Measurements from ENCODE around the gene PCDHGA6.
A peak's percentile ranks its signal among the peaks of the same experiment; 100 is the strongest.

PCDHGA6 gene

DNA sequence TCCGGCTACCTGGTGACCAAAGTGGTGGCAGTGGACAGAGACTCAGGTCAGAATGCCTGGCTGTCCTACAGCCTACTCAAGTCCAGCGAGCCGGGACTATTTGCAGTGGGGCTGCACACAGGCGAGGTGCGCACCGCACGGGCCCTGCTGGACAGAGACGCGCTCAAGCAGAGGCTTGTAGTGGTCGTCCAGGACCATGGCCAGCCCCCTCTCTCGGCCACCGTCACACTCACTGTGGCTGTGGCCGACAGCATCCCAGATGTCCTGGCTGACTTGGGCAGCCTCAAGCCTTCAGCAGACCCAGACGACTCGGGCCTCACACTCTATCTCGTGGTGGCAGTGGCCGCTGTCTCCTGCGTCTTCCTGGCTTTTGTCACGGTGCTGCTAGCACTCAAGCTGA lies 16.7 kb upstream of the PCDHGA6 start:
- TF ChIP-seq POLR2A (IDR thresholded peaks at IDR 0.05; ENCODE audit: low read depth, low read length) (no peak), POU2F2 (IDR thresholded peaks at IDR 0.05; ENCODE audit: low read depth, low read length) (no peak), SPI1 (IDR thresholded peaks at IDR 0.05; ENCODE audit: low read depth, low read length) (no peak), TAF1 (IDR thresholded peaks at IDR 0.05; ENCODE audit: low read depth, low read length) (no peak), PAX5 (IDR thresholded peaks at IDR 0.05; ENCODE audit: insufficient read depth, low read length, severe bottlenecking) (no peak), POLR2AphosphoS5 (IDR thresholded peaks at IDR 0.05; ENCODE audit: low read depth, low read length) (no peak)
- DNase-seq (ENCODE audit: insufficient read length, low spot score): no peak
- no peak for FAIRE-seq

DNA sequence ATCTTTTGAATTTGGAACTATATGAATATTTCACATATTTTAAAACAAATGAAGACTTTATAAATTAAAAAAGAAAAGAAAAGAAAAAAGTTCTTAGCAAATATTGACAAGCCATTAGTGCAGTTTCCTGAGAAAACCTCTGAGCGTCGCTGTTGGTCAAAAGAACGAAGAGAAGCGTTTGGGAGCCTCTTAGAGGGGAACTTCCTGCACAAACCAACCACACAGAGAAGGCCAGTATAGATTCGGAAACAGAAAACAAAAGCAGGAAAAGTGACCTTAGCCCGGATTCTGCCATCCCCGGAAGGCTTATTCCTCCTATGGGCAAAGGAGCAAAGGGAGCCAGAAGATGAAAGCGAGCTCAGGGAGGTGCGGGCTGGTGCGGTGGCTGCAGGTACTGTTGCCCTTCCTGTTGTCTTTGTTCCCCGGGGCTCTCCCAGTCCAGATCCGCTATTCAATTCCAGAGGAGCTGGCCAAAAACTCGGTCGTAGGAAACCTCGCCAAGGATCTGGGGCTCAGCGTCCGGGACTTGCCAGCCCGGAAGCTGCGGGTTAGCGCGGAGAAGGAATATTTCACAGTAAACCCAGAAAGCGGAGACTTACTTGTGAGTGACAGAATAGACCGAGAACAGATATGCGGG lies 13.8 kb upstream of the PCDHGA6 start, which contains the start of gene PCDHGB2:
TSS of gene PCDHGB2 (plus strand) at position 205 of the 637 bp plus-strand sequence. CDS start at position 347, 142 bp downstream.
- TF ChIP-seq POLR2AphosphoS5 (IDR thresholded peaks at IDR 0.05; ENCODE audit: low read depth, low read length): no peak
- TF ChIP-seq SPI1 (IDR thresholded peaks at IDR 0.05; ENCODE audit: low read depth, low read length): no peak
- no peak for TF ChIP-seq POLR2A (IDR thresholded peaks at IDR 0.05; ENCODE audit: low read depth, low read length)
- no peak for TF ChIP-seq TAF1 (IDR thresholded peaks at IDR 0.05; ENCODE audit: low read depth, low read length)
- no peak for TF ChIP-seq POU2F2 (IDR thresholded peaks at IDR 0.05; ENCODE audit: low read depth, low read length)
- peak; percentile 16 for FAIRE-seq
- peak; percentile 42 for DNase-seq (ENCODE audit: insufficient read length, low spot score)

DNA sequence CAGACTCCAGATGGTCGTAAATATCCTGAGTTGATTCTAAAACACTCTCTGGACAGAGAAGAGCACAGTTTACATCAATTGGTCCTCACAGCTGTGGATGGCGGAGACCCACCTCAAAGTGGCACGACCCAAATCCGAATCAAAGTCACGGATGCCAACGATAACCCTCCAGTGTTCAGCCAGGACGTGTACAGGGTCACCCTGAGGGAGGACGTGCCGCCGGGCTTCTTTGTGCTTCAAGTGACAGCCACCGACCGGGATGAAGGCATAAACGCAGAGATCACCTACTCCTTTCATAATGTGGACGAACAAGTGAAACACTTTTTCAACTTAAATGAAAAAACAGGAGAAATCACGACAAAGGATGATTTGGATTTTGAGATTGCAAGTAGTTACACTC lies 13.0 kb upstream of the PCDHGA6 start:
- no peak for FAIRE-seq

DNA sequence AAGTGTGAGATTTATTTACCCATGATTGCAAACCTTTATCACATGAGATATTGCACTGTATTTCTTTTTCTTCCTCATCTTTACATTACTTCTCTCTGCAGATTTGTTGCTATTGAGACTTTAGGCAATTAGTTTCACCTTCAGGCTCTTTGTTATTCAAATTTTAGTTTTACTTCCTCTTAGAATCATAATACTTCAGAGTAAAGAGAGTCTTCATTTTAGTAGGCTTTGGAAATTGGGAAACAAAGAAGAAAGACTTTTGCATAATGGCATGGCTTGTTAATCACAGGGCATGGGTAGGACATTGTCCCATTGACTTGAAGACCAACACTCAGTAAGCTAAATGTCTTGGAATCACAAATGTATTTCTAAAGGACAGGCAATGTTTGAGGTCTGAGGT lies 11.0 kb upstream of the PCDHGA6 start:
- TF ChIP-seq POU2F2 (IDR thresholded peaks at IDR 0.05; ENCODE audit: low read depth, low read length) (no peak), POLR2AphosphoS5 (IDR thresholded peaks at IDR 0.05; ENCODE audit: low read depth, low read length) (no peak), TAF1 (IDR thresholded peaks at IDR 0.05; ENCODE audit: low read depth, low read length) (no peak), PAX5 (IDR thresholded peaks at IDR 0.05; ENCODE audit: insufficient read depth, low read length, severe bottlenecking) (no peak), POLR2A (IDR thresholded peaks at IDR 0.05; ENCODE audit: low read depth, low read length) (no peak), SPI1 (IDR thresholded peaks at IDR 0.05; ENCODE audit: low read depth, low read length) (no peak)
- FAIRE-seq: no peak
- DNase-seq (ENCODE audit: insufficient read length, low spot score): no peak

More for the DNA sequence above, 13.0 kb upstream of the PCDHGA6 start:
- no peak for DNase-seq (ENCODE audit: insufficient read length, low spot score)
- TF ChIP-seq POU2F2 (IDR thresholded peaks at IDR 0.05; ENCODE audit: low read depth, low read length) (no peak), TAF1 (IDR thresholded peaks at IDR 0.05; ENCODE audit: low read depth, low read length) (no peak), PAX5 (IDR thresholded peaks at IDR 0.05; ENCODE audit: insufficient read depth, low read length, severe bottlenecking) (no peak), POLR2AphosphoS5 (IDR thresholded peaks at IDR 0.05; ENCODE audit: low read depth, low read length) (no peak), POLR2A (IDR thresholded peaks at IDR 0.05; ENCODE audit: low read depth, low read length) (no peak), SPI1 (IDR thresholded peaks at IDR 0.05; ENCODE audit: low read depth, low read length) (no peak)

DNA sequence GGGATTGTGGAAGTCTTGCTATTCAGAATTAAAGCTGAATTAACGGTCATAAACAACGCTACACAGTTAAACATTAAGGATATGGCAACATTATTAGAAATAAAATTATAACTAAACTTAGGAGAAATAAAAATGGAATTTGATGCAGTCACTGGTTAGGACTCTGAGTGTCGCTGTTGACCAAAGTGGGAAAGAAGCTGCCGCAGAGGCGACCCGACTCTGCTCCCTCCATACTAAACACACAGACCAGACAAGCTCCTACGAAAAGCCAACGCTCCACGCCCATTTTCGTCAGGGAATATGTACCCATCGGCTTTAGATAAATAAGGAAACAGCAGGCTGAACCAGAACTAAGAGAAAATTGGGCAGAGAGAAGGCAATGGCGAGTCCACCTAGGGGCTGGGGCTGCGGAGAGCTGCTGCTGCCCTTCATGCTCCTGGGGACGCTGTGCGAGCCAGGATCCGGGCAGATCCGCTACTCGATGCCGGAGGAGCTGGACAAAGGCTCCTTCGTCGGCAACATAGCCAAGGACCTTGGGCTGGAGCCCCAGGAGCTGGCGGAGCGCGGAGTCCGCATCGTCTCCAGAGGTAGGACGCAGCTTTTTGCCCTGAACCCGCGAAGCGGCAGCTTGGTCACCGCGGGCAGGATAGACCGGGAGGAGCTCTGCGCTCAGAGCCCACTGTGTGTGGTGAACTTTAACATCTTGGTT lies 9.6 kb upstream of the PCDHGA6 start, which contains the start of gene PCDHGA5:
TSS of gene PCDHGA5 (plus strand) at position 211 of the 709 bp plus-strand sequence. CDS start at position 380, 169 bp downstream.
- no peak for TF ChIP-seq POU2F2 (IDR thresholded peaks at IDR 0.05; ENCODE audit: low read depth, low read length)
- no peak for TF ChIP-seq POLR2A (IDR thresholded peaks at IDR 0.05; ENCODE audit: low read depth, low read length)
- no peak for TF ChIP-seq POLR2AphosphoS5 (IDR thresholded peaks at IDR 0.05; ENCODE audit: low read depth, low read length)
- TF ChIP-seq PAX5 (IDR thresholded peaks at IDR 0.05; ENCODE audit: insufficient read depth, low read length, severe bottlenecking): no peak
- TF ChIP-seq TAF1 (IDR thresholded peaks at IDR 0.05; ENCODE audit: low read depth, low read length): no peak
- no peak for TF ChIP-seq SPI1 (IDR thresholded peaks at IDR 0.05; ENCODE audit: low read depth, low read length)
- DNase-seq (ENCODE audit: insufficient read length, low spot score) (no peak), FAIRE-seq (no peak)

DNA sequence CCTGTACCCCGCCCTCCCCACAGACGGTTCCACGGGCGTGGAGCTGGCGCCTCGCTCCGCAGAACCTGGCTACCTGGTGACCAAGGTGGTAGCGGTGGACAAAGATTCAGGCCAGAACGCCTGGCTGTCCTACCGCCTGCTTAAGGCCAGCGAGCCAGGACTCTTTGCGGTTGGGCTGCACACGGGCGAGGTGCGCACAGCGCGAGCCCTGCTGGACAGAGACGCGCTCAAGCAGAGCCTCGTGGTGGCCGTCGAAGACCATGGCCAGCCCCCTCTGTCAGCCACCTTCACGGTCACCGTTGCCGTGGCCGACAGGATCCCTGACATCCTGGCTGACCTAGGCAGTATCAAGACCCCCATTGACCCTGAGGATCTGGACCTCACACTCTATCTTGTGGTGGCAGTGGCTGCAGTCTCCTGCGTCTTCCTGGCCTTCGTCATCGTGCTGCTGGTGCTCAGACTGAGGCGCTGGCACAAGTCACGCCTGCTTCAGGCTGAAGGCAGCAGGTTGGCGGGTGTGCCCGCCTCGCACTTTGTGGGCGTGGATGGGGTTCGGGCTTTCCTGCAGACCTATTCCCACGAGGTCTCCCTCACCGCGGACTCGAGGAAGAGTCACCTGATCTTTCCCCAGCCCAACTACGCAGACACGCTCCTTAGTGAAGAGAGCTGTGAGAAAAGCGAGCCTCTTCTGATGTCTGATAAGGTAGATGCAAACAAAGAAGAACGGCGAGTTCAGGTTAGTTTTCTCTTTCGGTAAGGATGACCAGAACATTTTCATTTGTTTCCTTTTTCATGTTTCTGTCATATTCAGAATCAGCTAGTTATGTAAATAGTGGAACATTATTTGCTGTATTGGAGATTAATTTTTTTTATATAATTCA lies 7.4 kb upstream of the PCDHGA6 start:
- TF ChIP-seq PAX5 (IDR thresholded peaks at IDR 0.05; ENCODE audit: insufficient read depth, low read length, severe bottlenecking) (no peak), TAF1 (IDR thresholded peaks at IDR 0.05; ENCODE audit: low read depth, low read length) (no peak), SPI1 (IDR thresholded peaks at IDR 0.05; ENCODE audit: low read depth, low read length) (no peak), POLR2AphosphoS5 (IDR thresholded peaks at IDR 0.05; ENCODE audit: low read depth, low read length) (no peak), POLR2A (IDR thresholded peaks at IDR 0.05; ENCODE audit: low read depth, low read length) (no peak), POU2F2 (IDR thresholded peaks at IDR 0.05; ENCODE audit: low read depth, low read length) (no peak)
- FAIRE-seq: no peak
- DNase-seq (ENCODE audit: insufficient read length, low spot score): no peak

DNA sequence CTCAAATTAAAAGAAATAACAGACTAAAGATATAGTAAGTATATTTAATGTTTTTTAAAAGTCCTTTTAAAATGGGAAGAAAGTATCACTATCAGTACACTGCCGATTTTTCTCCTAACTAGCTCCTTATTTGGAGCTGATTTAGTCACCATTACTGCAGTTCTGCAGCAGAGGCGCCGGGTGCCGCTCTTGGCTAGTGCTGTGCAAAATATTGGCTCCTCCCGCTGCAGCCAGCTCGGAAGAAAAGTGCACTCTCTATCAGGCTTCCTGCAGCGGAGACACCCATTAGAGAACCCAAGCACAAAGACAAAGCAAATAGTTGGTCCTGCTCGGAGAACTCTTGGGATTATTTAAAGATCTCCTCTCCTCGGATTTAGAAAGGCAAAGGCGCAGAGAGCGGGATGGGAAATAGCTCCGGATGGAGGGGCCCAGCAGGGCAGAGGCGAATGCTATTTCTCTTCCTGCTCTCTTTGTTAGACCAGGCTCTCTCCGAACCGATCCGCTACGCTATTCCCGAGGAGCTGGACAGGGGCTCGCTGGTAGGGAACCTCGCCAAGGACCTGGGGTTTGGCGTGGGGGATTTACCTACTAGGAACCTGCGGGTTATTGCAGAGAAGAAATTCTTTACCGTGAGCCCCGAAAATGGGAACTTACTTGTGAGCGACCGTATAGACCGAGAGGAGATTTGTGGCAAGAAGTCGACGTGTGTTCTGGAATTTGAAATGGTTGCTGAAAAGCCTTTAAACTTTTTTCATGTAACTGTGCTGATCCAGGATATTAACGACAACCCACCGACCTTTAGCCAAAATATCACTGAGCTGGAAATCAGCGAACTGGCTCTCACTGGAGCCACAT lies 3.5 kb upstream of the PCDHGA6 start, which contains the start of gene PCDHGB3:
TSS of gene PCDHGB3 (plus strand) at position 249 of the 855 bp plus-strand sequence. CDS start at position 402, 153 bp downstream.
- FAIRE-seq: peak; percentile 5
- peak; percentile 43 for DNase-seq (ENCODE audit: insufficient read length, low spot score)
- TF ChIP-seq TAF1 (IDR thresholded peaks at IDR 0.05; ENCODE audit: low read depth, low read length) (no peak), POLR2AphosphoS5 (IDR thresholded peaks at IDR 0.05; ENCODE audit: low read depth, low read length) (no peak), POU2F2 (IDR thresholded peaks at IDR 0.05; ENCODE audit: low read depth, low read length) (no peak), POLR2A (IDR thresholded peaks at IDR 0.05; ENCODE audit: low read depth, low read length) (no peak), PAX5 (IDR thresholded peaks at IDR 0.05; ENCODE audit: insufficient read depth, low read length, severe bottlenecking) (no peak), SPI1 (IDR thresholded peaks at IDR 0.05; ENCODE audit: low read depth, low read length) (no peak)

All from GM12891 (cell line).